CD4-positive, alpha-beta memory T cell (primary cell): ENCODE data around the gene TPM1. TPM values are rescaled to one million over a fixed set of nuclear protein-coding genes. Genes with fewer than 3 reads are reported as not detected.
"Not testable (repeated sequence)": the region's sequence is repeated elsewhere in the genome, so short reads cannot be mapped to it uniquely, and the experiment has no call there.

Experiments used
- CTCF ChIA-PET: fragments of 350-600 bp; sonication (Branson Sonifier 250); formaldehyde crosslinking; loops from one replicate; lab custom pipeline; 2021; ENCODE audit warnings: inconsistent platforms; ENCODE audit not compliant: partially characterized antibody; lab: Charles Lee
- POLR2A ChIA-PET: fragments of 350-600 bp; sonication (Branson Sonifier 250); formaldehyde crosslinking; loops from one replicate; lab custom pipeline; 2021; ENCODE audit not compliant: partially characterized antibody; lab: Charles Lee
- DNase-seq, 5 donors: peaks; one replicate each; pipeline versions ENCODE4 v3.0.0 to v3.0.0-alpha.2; 2020 to 2022; ENCODE audit warnings: mixed read lengths in 1 of 5
- H3K27ac ChIP-seq: one replicate; pipeline ENCODE4 v1.7.0; 2013; ENCODE audit warnings: low read depth, low read length
- H3K27me3 ChIP-seq: 2 replicates; pipeline ENCODE4 v1.7.0; 2013; ENCODE audit warnings: mild to moderate bottlenecking, low read length, moderate library complexity; ENCODE audit not compliant: insufficient read depth
- H3K36me3 ChIP-seq: 2 replicates; pipeline ENCODE4 v1.7.0; 2013; ENCODE audit warnings: mild to moderate bottlenecking, low read length, moderate library complexity; ENCODE audit not compliant: insufficient read depth
- H3K4me1 ChIP-seq: 2 replicates; pipeline ENCODE4 v1.7.0; 2013; ENCODE audit warnings: mild to moderate bottlenecking, low read length, moderate library complexity; ENCODE audit not compliant: insufficient read depth
- H3K4me3 ChIP-seq, 2 donors: one replicate each; pipeline ENCODE4 v1.7.0; 2013; ENCODE audit warnings: low read length in 2 of 2, mild to moderate bottlenecking in 1 of 2
- H3K9me3 ChIP-seq, 2 donors: one replicate each; pipeline ENCODE4 v1.7.0; 2013; ENCODE audit warnings: low read length in 2 of 2, control low read depth in 1 of 2; ENCODE audit not compliant: control insufficient read depth in 1 of 2
- H3K27ac Mint-ChIP-seq, 7 donors: one replicate each; pipeline ENCODE4 v1.8.0; 2020 to 2021; ENCODE audit warnings: mixed read lengths in 7 of 7, mild to moderate bottlenecking in 6 of 7, inconsistent platforms in 3 of 7, moderate library complexity in 3 of 7
- H3K27me3 Mint-ChIP-seq, 2 donors: one replicate each; pipeline ENCODE4 v1.8.0; 2020 to 2021; ENCODE audit warnings: mixed read lengths in 2 of 2
- H3K36me3 Mint-ChIP-seq, 2 donors: one replicate each; pipeline ENCODE4 v1.8.0; 2020 to 2021; ENCODE audit warnings: mixed read lengths in 2 of 2, inconsistent platforms in 1 of 2, mild to moderate bottlenecking in 1 of 2
- H3K4me1 Mint-ChIP-seq, 4 donors: one replicate each; pipeline ENCODE4 v1.8.0; 2020 to 2021; ENCODE audit warnings: mixed read lengths in 4 of 4, mild to moderate bottlenecking in 1 of 4
- H3K4me3 Mint-ChIP-seq, 8 donors: one replicate each; pipeline ENCODE4 v1.8.0; 2020 to 2021; ENCODE audit warnings: mixed read lengths in 8 of 8, mild to moderate bottlenecking in 7 of 8, moderate library complexity in 6 of 8, inconsistent platforms in 3 of 8
- H3K9me3 Mint-ChIP-seq, 8 donors: one replicate each; pipeline ENCODE4 v1.8.0; 2020 to 2021; ENCODE audit warnings: mixed read lengths in 8 of 8, mild to moderate bottlenecking in 5 of 8, inconsistent platforms in 3 of 8, moderate library complexity in 1 of 8
- intact Hi-C: fragments of 100-400 bp; cut with micrococcal nuclease; formaldehyde crosslinking; loops from one replicate; pipeline ENCODE4 v1.15.1; 2023
- polyA plus RNA-seq, 2 donors: library from polyadenylated mRNA; unstranded; fragments of 300-500 nt; fragmentation: Illumina TruSeq; gene quantifications; one replicate each; pipeline ENCODE4 v1.2.3, GENCODE V29; 2021
- total RNA-seq, 2 experiments: library from RNA; stranded (reverse); gene quantifications; one replicate each; pipeline ENCODE4 v1.2.3, GENCODE V29; 2021

Gene TPM1
- total and polyA plus RNA-seq, 4 experiments from 2014 or later, result 8.5 to 29.4 (median 18.4) TPM

- intact Hi-C loops, H3K4me3 ChIP-seq, H3K27ac Mint-ChIP-seq, H3K36me3 Mint-ChIP-seq, H3K4me1 Mint-ChIP-seq, H3K4me3 Mint-ChIP-seq, H3K27ac ChIP-seq, POLR2A ChIA-PET, H3K36me3 ChIP-seq, DNase-seq, H3K4me1 ChIP-seq, H3K9me3 ChIP-seq, H3K27me3 Mint-ChIP-seq, H3K27me3 ChIP-seq, CTCF ChIA-PET, H3K9me3 Mint-ChIP-seq: not testable (repeated sequence)
These were observed 56.4 kb downstream of the TPM1 start for GRCh38 chr15:63098901-63099300.

DNA sequence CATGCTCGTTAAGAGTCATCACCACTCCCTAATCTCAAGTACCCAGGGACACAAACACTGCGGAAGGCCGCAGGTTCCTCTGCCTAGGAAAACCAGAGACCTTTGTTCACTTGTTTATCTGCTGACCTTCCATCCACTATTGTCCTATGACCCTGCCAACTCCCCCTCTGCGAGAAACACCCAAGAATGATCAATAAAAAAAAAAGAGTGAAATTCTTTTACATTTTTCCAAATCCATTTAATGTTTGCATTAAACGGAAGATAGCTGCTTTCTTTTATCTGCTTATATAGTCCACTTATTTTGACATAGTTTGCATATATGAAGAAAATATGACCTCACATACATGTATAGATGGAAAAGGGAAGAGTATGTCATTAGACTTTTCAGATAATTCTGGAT lies 57.0 kb downstream of the TPM1 start:
- H3K4me3 ChIP-seq, H3K4me1 ChIP-seq, H3K9me3 ChIP-seq, CTCF ChIA-PET, H3K9me3 Mint-ChIP-seq, H3K36me3 ChIP-seq, POLR2A ChIA-PET, H3K27me3 Mint-ChIP-seq, DNase-seq, H3K27ac Mint-ChIP-seq, H3K4me3 Mint-ChIP-seq, intact Hi-C loops, H3K27ac ChIP-seq, H3K27me3 ChIP-seq, H3K4me1 Mint-ChIP-seq, H3K36me3 Mint-ChIP-seq: not testable (repeated sequence)

DNA sequence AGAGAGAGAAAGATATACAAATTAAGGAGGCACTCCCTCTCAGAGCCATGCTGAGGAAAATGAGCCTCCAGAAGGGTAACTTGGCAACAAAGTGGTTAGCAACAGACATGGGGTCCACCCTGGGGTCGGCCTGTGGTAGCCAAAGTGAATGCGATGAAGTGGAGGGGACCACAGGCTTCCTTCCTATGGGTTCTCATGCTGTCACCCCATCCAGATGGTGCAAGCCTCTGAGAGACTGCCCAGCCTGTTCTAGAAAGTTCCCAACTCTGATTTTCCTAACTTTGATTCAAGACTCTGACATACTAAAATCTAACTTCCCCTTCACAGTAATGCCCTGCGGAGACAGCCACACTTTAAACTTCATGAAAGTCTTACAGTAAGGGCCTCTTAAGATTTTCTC lies 60.9 kb downstream of the TPM1 start:
- peaks cover 7 to 21% of the 10 kb centered on the region in 2 donors for H3K27me3 Mint-ChIP-seq
- Histone ChIP-seq H3K9me3 (no peaks in the 10 kb centered on the region), H3K27ac (no peak overlapping the region), H3K36me3 (no peaks in the 10 kb centered on the region), H3K27me3 (no peaks in the 10 kb centered on the region), H3K4me1 (no peaks in the 10 kb centered on the region), H3K4me3 (no peak overlapping the region)
- no peaks in the 10 kb centered on the region for H3K36me3 Mint-ChIP-seq
- ChIA-PET CTCF (no interaction called here), POLR2A (no interaction called here)
- no peak overlapping the region for H3K4me3 Mint-ChIP-seq
- no peaks in the 10 kb centered on the region for H3K4me1 Mint-ChIP-seq
- intact Hi-C loops, result no loop called here
- no peaks in the 10 kb centered on the region for H3K9me3 Mint-ChIP-seq
- DNase-seq, result no peak
- H3K27ac Mint-ChIP-seq, result no peak overlapping the region

DNA sequence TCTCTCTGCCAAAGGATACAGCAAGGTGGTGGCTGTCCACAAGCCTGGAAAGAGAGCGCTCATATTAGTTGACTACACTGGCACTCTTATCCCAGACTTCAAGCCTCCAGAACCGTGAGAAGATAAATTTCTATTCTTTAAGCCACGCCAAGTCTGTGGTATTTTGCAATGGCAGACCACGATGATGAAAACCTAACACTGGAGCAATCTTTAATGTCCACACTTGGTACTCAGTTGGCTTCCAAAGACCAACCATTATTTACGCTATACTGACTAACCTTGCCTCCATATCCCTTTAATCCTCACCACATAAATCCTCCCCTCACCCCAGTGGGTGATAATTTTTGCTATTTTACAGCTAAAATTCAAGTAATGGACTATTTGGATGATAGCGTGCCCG lies 62.2 kb downstream of the TPM1 start:
- Mint-ChIP-seq H3K27ac (no peak overlapping the region), H3K36me3 (no peaks in the 10 kb centered on the region), H3K4me1 (no peaks in the 10 kb centered on the region), H3K27me3 (peaks cover 8 to 26% of the 10 kb centered on the region in 2 donors), H3K9me3 (no peaks in the 10 kb centered on the region), H3K4me3 (no peak overlapping the region)
- Histone ChIP-seq H3K27me3 (no peaks in the 10 kb centered on the region), H3K9me3 (no peaks in the 10 kb centered on the region), H3K4me1 (no peaks in the 10 kb centered on the region), H3K4me3 (no peak overlapping the region), H3K36me3 (no peaks in the 10 kb centered on the region), H3K27ac (no peak overlapping the region)
- POLR2A ChIA-PET, result no interaction called here
- CTCF ChIA-PET, result interaction anchor here (1.7 kb wide), 1 partner anchor 10 kb away, joined by 7 read pairs; no protein-coding TSS in a partner anchor
- intact Hi-C loops, result no loop called here
- no peak for DNase-seq

DNA sequence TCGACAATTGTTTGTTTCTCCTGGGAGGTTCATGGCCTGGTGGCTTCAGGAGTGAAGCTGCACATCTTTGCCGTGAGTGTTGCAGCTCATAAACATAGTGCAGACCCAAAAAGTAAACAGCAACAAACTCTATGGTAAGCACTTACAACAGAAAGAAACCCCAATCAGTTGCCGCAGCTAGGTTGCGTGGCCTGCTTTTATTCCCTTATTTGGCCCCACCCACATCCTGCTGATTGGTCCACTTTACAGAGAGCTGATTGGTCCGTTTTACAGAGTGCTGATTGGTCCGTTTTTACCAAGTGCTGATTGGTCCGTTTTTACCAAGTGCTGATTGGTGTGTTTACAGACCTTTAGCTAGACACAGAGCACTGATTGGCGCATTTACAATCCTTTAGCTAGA lies 62.8 kb downstream of the TPM1 start:
- POLR2A ChIA-PET, H3K36me3 ChIP-seq, H3K36me3 Mint-ChIP-seq, H3K27ac Mint-ChIP-seq, H3K27me3 ChIP-seq, DNase-seq, H3K9me3 ChIP-seq, H3K4me1 ChIP-seq, H3K4me3 Mint-ChIP-seq, H3K9me3 Mint-ChIP-seq, H3K27ac ChIP-seq, H3K4me3 ChIP-seq, H3K4me1 Mint-ChIP-seq, intact Hi-C loops: not testable (repeated sequence)
- peaks cover 8 to 26% of the 10 kb centered on the region in 2 donors for H3K27me3 Mint-ChIP-seq
- CTCF ChIA-PET, result interaction anchor here (1.7 kb wide), 1 partner anchor 11 kb away, joined by 7 read pairs; no protein-coding TSS in a partner anchor

- H3K36me3 Mint-ChIP-seq, result no peaks in the 10 kb centered on the region
- H3K4me3 Mint-ChIP-seq, result no peak overlapping the region
- Histone ChIP-seq H3K9me3 (no peaks in the 10 kb centered on the region), H3K27me3 (no peaks in the 10 kb centered on the region), H3K4me3 (no peak overlapping the region), H3K27ac (no peak overlapping the region), H3K4me1 (no peaks in the 10 kb centered on the region), H3K36me3 (no peaks in the 10 kb centered on the region)
- H3K9me3 Mint-ChIP-seq, result no peaks in the 10 kb centered on the region
- ChIA-PET POLR2A (no interaction called here), CTCF (no interaction called here)
- no peak for DNase-seq
- no peak overlapping the region for H3K27ac Mint-ChIP-seq
- intact Hi-C loops, result no loop called here
- H3K27me3 Mint-ChIP-seq, result peaks cover 8 to 25% of the 10 kb centered on the region in 2 donors
- H3K4me1 Mint-ChIP-seq, result peaks cover 0 to 2% (median 0%) of the 10 kb centered on the region in 4 donors
These were observed 65.5 kb downstream of the TPM1 start for GRCh38 chr15:63107895-63108546.

- Mint-ChIP-seq H3K27ac (no peak overlapping the region), H3K36me3 (no peaks in the 10 kb centered on the region), H3K4me1 (peaks cover 0 to 2% (median 0%) of the 10 kb centered on the region in 4 donors), H3K9me3 (no peaks in the 10 kb centered on the region), H3K27me3 (peaks cover 8 to 19% of the 10 kb centered on the region in 2 donors), H3K4me3 (no peak overlapping the region)
- Histone ChIP-seq H3K27ac (no peak overlapping the region), H3K4me1 (no peaks in the 10 kb centered on the region), H3K36me3 (no peaks in the 10 kb centered on the region), H3K9me3 (no peaks in the 10 kb centered on the region), H3K27me3 (no peaks in the 10 kb centered on the region), H3K4me3 (no peak overlapping the region)
- ChIA-PET CTCF (no interaction called here), POLR2A (no interaction called here)
- intact Hi-C loops, result no loop called here
- DNase-seq, result no peak
These were observed 67.0 kb downstream of the TPM1 start for GRCh38 chr15:63109498-63109897.
